HS-5 (cell line): Measurements from ENCODE around the gene ZNF560.
A peak's percentile ranks its signal among the peaks of the same experiment; 100 is the strongest.
"Not testable (repeated sequence)": the region's sequence is repeated elsewhere in the genome, so short reads cannot be mapped to it uniquely, and the experiment has no call there.

Source experiments
- DNase-seq: peaks from one replicate; pipeline ENCODE4 v3.0.0-alpha.2; 2012; ENCODE audit warnings: low read depth

Gene ZNF560

GRCh38 chr19:9498183-9498902 lies at the start of gene ZNF560:
Gene ZNF560, minus strand, starts transcription at chr19:9498616. Its CDS starts 23,303 bp downstream, at chr19:9475313.
- no peak for DNase-seq

GRCh38 chr19:9547870-9548269 lies 49.5 kb upstream of the ZNF560 start:
- DNase-seq = no peak

DNA sequence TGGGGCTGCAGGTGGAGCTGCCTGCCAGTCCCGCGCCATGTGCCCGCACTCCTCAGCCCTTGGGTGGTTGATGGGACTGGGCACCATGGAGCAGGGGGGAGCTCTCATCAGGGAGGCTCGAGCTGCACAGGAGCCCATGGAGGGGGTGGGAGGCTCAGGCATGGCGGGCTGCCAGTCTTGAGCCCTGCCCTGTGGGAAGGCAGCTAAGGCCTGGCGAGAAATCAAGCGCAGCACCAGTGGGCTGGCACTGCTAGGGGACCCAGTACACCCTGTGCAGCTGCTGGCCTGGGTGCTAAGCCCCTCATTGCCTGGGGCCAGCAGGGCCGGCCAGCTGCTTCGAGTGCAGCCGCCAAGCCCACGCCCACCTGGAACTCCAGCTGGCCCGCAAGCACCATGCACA lies 42.9 kb upstream of the ZNF560 start:
- not testable (repeated sequence) for DNase-seq

DNA sequence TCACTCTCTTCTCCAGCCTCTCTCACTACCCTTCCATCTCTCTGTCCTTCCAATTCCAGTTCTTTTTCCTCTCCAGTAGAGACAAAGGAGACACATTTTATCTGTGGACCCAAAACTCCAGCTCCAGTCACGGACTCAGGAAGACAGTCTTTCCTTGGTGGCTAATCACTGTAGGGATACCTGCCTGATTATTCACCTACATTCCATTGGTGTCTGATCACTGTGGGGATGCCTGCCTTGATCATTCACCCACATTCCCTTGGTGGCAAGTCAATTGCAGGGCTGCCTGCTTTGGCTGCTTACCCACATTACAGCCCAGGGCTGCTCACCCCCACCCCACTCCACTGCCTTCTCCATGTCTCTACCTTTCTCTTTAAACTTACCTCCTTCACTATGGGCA lies 41.5 kb upstream of the ZNF560 start:
- DNase-seq = not testable (repeated sequence)

DNA sequence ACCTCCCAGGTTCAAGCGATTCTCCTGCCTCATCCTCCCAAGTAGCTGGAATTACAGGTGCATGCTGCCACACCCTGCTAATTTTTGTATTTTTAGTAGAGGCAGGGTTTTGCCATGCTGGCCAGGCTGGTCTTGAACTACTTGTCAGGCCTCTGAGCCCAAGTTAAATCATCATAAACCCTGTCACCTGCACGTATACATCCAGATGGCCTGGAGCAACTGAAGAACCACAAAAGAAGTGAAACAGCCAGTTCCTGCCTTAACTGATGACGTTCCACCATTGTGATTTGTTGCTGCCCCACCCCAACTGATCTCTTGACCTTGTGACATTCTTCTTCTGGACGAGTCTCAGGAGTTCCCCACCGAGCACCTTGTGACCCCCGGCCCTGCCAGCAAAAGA lies 40.8 kb upstream of the ZNF560 start:
- not testable (repeated sequence) for DNase-seq

GRCh38 chr19:9538183-9539058 lies 40.0 kb upstream of the ZNF560 start, which contains the start of gene ZNF426:
Gene ZNF426, minus strand, starts transcription at chr19:9538645. Its CDS starts 2,413 bp downstream, at chr19:9536232.
- DNase-seq = peak; percentile 68

DNA sequence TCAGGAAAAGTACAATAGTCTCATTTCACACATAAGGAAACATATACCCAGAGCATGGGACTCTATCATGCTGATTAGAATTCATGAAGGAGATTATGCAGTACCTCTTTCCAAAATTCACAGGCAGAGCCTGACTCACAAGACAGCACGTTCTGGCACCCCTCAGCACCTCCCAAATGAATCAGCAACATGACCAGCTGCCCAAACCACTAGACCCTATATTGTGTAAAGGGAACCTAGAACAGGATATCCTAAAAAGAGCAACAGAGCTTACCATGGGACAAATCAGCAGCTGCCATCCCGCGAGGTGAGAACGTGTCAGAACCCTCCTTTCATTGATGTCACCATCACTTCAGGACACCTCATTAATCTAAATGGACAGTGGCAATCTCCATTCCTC lies 37.5 kb upstream of the ZNF560 start:
- DNase-seq = no peak

GRCh38 chr19:9531933-9532332 lies 33.5 kb upstream of the ZNF560 start:
- no peak for DNase-seq

- DNase-seq = no peak
Observed at GRCh38 chr19:9528757-9529336, 30.4 kb upstream of the ZNF560 start.

GRCh38 chr19:9523885-9524474 lies 25.6 kb upstream of the ZNF560 start:
- no peak for DNase-seq

DNA sequence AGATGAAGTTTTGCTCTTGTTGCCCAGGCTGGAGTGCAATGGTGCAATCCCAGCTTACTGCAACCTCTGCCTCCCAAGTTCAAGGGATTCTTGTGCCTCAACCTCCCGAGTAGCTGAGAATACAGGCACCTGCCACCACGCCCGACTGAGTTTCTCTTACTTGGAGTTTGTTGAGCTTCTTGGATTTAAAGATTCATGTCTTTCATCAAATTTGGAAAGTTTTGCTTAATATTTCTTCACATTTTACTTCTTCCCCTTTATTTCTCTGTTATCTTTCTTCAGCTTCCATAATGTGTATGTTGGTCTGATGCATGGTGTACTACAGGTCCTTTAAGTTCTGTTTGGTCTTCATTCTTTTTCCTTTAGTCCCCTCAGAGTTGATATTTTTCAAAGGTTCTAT lies 8.9 kb upstream of the ZNF560 start:
- DNase-seq = no peak

GRCh38 chr19:9500796-9501195 lies 2.4 kb upstream of the ZNF560 start:
- no peak for DNase-seq

- DNase-seq = no peak
Observed at GRCh38 chr19:9494096-9494495, 4.3 kb downstream of the ZNF560 start.

DNA sequence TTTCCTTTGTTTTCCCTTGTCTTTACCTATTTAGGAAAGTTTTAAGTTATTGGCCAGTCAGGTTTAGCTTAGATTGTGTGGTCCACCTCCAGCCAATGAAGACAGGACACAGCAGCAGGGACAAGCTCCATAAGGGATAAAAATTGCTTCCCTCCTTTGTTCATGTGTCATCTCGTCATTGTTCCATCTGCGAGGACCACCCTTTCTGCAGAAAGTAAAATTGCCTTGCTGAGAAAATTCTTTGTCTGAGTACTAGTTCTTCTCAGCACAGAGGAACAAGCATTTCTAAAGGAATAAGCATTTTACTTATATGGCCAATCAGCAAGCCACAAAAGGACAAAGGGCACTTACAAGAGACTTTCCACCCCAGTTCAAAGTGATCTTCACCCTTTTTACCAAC lies 11.4 kb downstream of the ZNF560 start:
- DNase-seq = no peak

DNA sequence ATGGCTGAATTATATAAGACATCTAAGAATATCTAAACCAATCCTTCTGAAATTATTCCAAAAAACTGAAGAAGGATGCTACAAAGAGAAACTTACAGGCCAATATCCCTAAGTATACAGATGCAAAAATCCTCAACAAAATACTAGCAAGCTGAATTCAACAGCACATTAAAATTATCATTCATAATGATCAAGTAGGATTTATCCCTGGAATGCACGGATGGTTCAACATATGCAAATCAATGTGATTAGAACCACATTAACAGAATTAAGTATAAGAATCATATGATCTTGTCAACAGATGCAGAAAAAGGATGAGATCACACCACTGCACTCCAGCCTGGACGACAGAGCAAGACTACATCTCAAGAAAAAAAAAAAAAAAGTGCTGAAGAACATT lies 13.3 kb downstream of the ZNF560 start:
- no peak for DNase-seq

DNA sequence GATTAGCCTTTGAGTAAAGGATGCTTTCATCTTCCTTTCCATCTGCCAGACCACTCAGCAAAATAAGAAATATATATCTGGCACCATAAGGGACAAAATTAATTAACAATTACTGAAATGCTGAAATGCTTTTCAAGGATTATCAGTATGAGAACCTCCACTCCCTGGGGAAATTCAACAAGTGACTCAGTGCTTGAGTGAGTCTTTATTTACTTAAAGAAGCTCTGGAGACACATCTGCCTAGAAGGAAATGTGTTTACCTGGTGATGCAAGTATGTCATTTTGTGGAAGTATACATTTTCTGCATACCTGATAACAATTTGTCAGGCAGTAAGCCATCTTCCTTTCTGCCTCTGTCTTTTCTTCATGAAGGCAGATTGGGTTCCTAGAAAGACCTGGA lies 23.4 kb downstream of the ZNF560 start:
- no peak for DNase-seq

DNA sequence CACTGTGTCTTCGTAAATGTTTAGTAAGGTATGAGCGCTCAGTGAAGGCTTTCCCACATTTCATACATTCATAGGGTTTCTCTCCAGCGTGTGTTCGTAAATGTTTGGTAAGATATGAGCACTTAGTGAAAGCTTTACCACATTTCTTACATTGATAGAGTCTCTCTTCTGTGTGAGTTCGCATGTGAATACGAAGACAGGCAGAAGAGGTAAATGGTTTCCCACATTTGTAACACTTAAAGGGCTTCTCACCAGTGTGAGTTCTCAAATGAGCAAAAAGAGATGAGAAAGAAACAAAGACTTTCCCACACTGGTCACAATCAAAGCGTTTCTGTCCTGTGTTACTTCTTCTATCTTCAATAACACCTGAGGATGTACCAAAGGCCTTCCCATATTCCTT lies 31.3 kb downstream of the ZNF560 start:
- DNase-seq = no peak

DNA sequence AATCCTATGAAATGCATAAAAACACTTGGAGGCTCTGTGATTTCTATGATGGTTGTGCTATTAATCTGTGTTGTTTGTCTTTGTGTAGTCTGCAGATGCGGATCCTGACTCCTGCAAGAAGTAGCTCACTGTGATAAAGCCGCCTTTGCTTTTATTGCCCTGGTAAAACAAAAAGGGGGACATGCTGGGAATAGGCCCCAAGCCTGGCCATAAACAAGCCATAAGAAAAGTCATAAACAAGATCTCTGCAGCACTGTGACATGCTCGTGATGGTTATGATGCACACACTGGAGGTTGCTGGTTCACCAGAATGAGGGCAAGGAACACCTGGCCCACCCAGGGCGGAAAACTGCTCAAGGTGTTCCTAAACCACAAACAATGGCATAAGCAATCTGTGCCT lies 36.5 kb downstream of the ZNF560 start:
- DNase-seq = no peak

DNA sequence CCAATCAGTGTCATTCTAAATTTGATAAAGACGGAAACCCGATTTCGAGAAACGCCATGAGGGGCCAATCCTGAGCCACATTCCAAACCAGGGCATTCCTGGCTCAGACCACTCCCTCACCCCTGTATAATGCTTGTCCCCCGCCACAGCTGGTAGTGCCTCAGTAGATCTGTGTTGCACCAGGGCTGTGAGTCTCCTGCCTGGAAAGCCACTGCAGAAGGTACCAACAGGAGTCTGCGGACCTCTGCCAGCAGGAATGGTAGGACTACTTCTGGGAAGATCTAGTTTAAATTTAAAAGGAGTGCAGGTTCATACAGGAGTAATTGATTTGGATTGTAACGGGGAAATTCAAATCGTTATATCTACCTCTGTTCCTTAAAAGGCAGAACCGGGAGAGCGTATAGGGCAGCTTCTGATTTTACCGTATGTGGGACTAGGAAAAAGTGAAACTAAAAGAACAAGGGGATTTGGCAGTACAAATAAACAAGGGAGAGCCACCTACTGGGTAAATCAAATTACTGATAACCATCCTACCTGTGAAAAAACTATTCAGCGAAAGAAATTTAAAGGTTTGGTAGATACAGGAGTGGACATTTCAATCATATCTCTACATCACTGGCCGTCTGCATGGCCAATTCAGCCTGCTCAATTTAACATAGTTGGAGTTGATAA lies 42.3 kb downstream of the ZNF560 start:
- DNase-seq = no peak

GRCh38 chr19:9453953-9454352 lies 44.5 kb downstream of the ZNF560 start:
- DNase-seq = no peak

DNA sequence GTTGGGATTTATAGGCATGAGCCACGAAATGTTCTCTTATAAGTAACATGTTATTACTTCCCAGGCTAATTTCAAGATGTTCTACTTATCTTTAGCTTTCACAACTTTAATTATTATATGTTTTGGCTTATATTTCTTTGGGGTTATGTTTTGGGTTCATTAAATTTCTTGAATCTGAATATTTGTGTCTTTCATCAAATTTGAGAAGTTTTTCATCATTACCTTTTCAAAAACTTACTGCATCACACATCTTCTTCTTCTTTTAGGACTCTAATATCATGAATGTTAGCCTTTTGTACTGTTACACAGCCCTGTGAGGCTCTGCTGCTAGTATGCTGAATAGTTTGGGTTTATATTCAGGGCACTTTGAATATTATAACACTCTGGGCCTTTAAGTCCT lies 53.4 kb downstream of the ZNF560 start:
- no peak for DNase-seq

DNA sequence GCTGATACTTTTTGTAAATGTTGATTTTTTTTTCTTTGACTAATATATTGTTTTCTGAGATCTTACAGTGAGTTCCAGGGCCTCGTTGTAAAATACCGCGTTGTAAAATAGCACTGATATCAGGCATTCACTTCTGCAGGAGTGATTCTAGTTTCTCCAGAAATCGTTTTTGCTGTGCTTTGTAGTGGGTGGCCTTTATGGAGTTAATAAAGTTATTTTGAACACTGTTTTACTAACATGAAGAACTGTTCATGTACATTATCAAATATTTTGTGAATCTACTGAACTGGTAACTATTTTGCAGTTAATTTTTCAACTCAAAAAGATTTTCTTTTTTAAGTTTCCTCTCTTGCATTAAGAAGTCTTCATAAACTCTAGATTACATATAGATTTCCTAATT lies 62.1 kb downstream of the ZNF560 start:
- no peak for DNase-seq
